ENCODE measurements around the gene RFC3. TPM values are rescaled to one million over a fixed set of nuclear protein-coding genes. Genes with fewer than 3 reads are reported as not detected.

Gene RFC3
- total and polyA plus RNA-seq, 2 of the 13 experiments (the other 11 are each of a cell fraction or from before 2014, with no cell fraction given): 16.0 to 55.7 TPM

GRCh38 chr13:33798023-33798422 lies 19.9 kb upstream of the RFC3 start:
- no peak for DNase-seq (ENCODE audit: low spot score)
- ChIA-PET POLR2A (no interaction called here), CTCF (ENCODE audit: low intra/inter-chr PET ratio, low total read pairs) (no interaction called here)
- H3K79me2 ChIP-seq (ENCODE audit: insufficient read depth, low read length): no peaks in the 10 kb centered on the region
- H4K20me1 ChIP-seq (ENCODE audit: insufficient read depth, low read length): no peaks in the 10 kb centered on the region
- ATAC-seq: no peak
- no peak for FAIRE-seq
- TF ChIP-seq ZNF749 (CRISPR knock-in tag; IDR thresholded peaks at IDR 0.05; ENCODE audit: borderline replicate concordance): no peak
- no peak for TF ChIP-seq ZNF331 (CRISPR knock-in tag; IDR thresholded peaks at IDR 0.05)
- no peak for TF ChIP-seq KLF16 (CRISPR knock-in tag; IDR thresholded peaks at IDR 0.05)
- TF ChIP-seq, protein P1, sequence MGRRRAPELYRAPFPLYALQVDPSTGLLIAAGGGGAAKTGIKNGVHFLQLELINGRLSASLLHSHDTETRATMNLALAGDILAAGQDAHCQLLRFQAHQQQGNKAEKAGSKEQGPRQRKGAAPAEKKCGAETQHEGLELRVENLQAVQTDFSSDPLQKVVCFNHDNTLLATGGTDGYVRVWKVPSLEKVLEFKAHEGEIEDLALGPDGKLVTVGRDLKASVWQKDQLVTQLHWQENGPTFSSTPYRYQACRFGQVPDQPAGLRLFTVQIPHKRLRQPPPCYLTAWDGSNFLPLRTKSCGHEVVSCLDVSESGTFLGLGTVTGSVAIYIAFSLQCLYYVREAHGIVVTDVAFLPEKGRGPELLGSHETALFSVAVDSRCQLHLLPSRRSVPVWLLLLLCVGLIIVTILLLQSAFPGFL (CRISPR knock-in tag; IDR thresholded peaks at IDR 0.05): no peak
- TF ChIP-seq, protein P2, sequence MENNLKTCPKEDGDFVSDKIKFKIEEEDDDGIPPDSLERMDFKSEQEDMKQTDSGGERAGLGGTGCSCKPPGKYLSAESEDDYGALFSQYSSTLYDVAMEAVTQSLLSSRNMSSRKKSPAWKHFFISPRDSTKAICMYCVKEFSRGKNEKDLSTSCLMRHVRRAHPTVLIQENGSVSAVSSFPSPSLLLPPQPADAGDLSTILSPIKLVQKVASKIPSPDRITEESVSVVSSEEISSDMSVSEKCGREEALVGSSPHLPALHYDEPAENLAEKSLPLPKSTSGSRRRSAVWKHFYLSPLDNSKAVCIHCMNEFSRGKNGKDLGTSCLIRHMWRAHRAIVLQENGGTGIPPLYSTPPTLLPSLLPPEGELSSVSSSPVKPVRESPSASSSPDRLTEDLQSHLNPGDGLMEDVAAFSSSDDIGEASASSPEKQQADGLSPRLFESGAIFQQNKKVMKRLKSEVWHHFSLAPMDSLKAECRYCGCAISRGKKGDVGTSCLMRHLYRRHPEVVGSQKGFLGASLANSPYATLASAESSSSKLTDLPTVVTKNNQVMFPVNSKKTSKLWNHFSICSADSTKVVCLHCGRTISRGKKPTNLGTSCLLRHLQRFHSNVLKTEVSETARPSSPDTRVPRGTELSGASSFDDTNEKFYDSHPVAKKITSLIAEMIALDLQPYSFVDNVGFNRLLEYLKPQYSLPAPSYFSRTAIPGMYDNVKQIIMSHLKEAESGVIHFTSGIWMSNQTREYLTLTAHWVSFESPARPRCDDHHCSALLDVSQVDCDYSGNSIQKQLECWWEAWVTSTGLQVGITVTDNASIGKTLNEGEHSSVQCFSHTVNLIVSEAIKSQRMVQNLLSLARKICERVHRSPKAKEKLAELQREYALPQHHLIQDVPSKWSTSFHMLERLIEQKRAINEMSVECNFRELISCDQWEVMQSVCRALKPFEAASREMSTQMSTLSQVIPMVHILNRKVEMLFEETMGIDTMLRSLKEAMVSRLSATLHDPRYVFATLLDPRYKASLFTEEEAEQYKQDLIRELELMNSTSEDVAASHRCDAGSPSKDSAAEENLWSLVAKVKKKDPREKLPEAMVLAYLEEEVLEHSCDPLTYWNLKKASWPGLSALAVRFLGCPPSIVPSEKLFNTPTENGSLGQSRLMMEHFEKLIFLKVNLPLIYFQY (CRISPR knock-in tag; IDR thresholded peaks at IDR 0.05; ENCODE audit: borderline replicate concordance): no peak
- H3K4me3 ChIP-seq (replicated peaks in 1 of 3; ENCODE audit: insufficient read depth in 1 of 3, low read depth in 2 of 3, low read length in 3 of 3): no peak overlapping the region
- H3K4me1 ChIP-seq (ENCODE audit: insufficient read depth, low read length): peaks cover 13% of the 10 kb centered on the region
- intact Hi-C loops (cut with micrococcal nuclease; ENCODE audit: unreplicated experiment): no loop called here
- no peaks in the 10 kb centered on the region for H3K36me3 ChIP-seq (replicated peaks in 1 of 2; ENCODE audit: control insufficient read depth in 1 of 2, insufficient read depth in 2 of 2, low read length in 2 of 2)
- no peaks in the 10 kb centered on the region for H3K9me3 ChIP-seq (ENCODE audit: low read length)
- no peak overlapping the region for H3K9ac ChIP-seq (ENCODE audit: insufficient read depth, low read depth, low read length)
- peak overlapping the region; percentile 25; the same call in 1 of the 2 replicates for H3K4me2 ChIP-seq (ENCODE audit: low read depth, low read length)
- in situ Hi-C loops (cut with HindIII; ENCODE audit: extremely low pct_ligation_motif_present, low pct_unique_long_range_greater_than_20kb): loop anchor here (25.0 kb wide), 1 partner anchor 1364 kb away; no protein-coding TSS in a partner anchor
- WGBS (ENCODE audit: low lambda C conversion rate): 10% methylated on average over 3 of the region's 3 CpGs
- H3K27ac ChIP-seq (ENCODE audit: extremely low read length, insufficient read depth, low read length): no peak overlapping the region
- BruUV-seq (replicated peaks): no TSS peak
- no peaks in the 10 kb centered on the region for H3K27me3 ChIP-seq (ENCODE audit: control insufficient read depth in 1 of 2, insufficient read depth in 2 of 2, low read length in 2 of 2)
- no peak overlapping the region for H2AFZ ChIP-seq (ENCODE audit: low read length)
